Stimulated activated CD4-positive, alpha-beta T cell treated with anti-CD3 and anti-CD28 coated beads, TNF-alpha, amount 100 ng/mL, for 1 hour (primary cell): ENCODE measurements around the gene GRIA4.
"Not testable (repeated sequence)": the region's sequence is repeated elsewhere in the genome, so short reads cannot be mapped to it uniquely, and the experiment has no call there.

Experiments used
- DNase-seq, 3 donors: peaks; one replicate each; pipeline ENCODE4 v3.0.0-alpha.2; 2020; ENCODE audit warnings: low read depth in 3 of 3, low spot score in 1 of 3

GRIA4 gene

GRCh38 chr11:105988197-105988596, 378.3 kb downstream of the GRIA4 start:
- no peak for DNase-seq

GRCh38 chr11:105989124-105989523, 379.3 kb downstream of the GRIA4 start:
- no peak for DNase-seq

DNA sequence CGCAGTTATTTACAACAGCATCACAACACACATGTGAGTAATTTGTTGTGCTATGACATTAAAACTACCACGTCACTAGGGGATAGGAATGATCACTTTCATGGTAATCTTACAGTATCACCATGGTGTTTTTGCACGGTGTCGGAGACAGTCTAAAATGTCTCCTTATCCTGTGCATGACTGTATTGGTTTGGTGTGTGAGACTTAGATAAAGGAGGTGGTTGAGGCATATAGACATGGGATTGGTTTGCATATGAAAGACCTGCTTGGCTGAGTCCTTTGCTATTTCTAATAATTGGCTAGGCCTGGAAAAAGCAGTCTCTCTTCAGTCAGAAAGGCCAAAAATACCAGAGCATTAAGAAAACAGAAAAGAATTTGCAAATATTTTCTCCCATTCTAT, 382.0 kb downstream of the GRIA4 start:
- DNase-seq: no peak

- no peak for DNase-seq
Observed at GRCh38 chr11:106001304-106002012, 391.6 kb downstream of the GRIA4 start.

DNA sequence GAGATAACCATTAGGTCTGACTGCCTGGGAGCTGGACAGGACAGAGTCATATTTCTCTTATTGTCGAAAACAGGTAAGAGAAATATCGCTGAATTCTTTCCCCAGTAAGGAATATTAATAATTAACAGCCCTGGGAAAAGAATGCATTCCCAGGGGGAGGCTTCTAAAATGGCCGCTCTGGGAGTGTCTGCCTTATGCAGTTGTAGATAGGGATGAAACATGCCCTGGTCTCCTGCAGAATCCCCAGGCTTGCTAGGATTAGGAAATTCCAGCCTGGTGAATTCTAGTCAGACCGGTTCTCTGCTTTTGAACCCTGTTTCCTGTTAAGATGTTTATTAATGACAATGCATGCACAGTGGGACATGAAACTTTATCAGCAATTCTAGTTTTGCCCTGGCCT, 393.2 kb downstream of the GRIA4 start:
- not testable (repeated sequence) for DNase-seq

DNA sequence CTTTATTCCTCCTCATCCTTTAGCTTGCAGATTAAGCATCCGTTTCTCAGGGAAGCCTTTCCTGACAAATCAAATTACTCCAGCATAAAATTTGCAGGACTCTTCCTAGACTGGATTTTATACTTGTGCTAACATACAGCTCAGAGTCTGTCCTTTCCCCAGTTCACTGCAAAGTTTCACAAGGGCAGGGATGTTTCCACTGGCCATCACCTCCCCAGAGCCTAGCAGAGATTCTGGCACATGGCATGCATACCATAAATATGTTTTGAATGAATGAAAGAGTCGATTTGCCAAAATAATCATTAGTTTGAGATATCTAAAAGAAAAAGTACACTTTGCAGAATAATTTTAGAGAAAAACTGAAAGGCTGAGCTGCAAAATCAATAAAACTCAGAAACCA, 401.6 kb downstream of the GRIA4 start:
- DNase-seq: no peak

GRCh38 chr11:106012744-106013143, 402.9 kb downstream of the GRIA4 start:
- DNase-seq: no peak

- DNase-seq: no peak
Observed at GRCh38 chr11:106014035-106014434, 404.2 kb downstream of the GRIA4 start.

- no peak for DNase-seq
Observed at GRCh38 chr11:106014620-106015019, 404.7 kb downstream of the GRIA4 start.

- no peak for DNase-seq
Observed at GRCh38 chr11:106015066-106015465, 405.2 kb downstream of the GRIA4 start.

DNA sequence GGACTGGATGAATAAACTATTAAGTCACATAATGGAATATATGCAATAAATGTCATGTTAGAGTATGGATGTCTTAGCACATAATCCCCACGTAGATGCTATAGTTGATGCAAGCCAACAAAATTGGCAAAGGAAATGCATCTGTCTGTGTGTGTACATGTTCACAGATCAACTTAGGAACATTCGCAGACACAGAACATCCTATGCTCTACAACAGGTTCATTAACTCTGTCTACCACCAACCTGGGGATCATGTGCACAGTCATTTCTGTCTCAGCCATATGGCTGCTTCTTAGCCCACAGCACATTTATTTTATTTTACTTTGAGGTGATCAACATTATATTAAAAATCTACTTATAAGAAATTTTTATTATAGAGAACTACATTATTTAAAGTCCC, 407.2 kb downstream of the GRIA4 start:
- DNase-seq: no peak

- DNase-seq: peak in 1 of 3 donors; percentile 0
Observed at GRCh38 chr11:106021181-106021966, 411.5 kb downstream of the GRIA4 start.

DNA sequence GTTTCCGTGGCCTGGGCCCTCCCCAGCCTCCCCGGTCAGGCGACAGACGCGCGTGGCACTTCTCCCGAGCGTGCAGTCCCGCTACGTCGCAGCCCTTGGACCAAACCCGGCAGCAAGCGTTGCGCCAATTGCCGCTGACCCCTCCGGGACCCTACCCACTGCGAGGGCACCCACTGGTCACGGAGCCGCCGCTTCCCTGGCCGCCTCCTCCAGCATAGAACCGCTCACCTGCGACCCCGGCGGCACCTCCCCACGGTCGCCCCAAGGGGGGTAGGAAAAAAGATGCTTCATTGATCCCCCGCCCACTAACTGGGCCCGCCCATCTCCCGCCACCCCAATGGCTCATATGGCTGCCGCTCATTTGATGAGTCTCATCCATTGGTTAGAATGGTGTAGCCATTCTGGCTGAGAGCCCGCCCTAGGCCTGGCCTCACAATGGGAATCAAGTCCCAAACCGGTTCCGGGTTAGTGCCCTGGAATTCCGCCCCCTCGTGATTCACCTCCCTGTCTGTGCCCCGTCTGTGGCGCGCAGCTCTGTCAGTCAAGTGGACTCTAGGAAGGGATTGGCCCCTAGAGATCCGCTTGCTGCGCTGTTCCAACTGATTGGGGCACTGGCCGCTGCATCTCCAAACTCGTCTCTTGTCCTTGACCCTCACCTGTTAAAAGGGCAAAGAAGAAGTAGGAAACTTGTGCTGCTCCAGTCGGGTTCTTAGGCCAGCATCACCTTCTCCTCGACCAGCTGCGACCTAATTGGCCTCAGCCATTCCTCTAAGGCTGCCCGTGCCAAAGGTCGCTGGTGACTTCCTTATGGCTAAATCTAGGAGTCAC, 412.3 kb downstream of the GRIA4 start, which contains the start of gene MSANTD4:
MSANTD4 (minus strand) TSS at position 274 of the 828 bp plus-strand sequence. CDS start 11,323 bp downstream, outside the sequence.
- peak; percentile 86 to 96 (median 90) for DNase-seq

DNA sequence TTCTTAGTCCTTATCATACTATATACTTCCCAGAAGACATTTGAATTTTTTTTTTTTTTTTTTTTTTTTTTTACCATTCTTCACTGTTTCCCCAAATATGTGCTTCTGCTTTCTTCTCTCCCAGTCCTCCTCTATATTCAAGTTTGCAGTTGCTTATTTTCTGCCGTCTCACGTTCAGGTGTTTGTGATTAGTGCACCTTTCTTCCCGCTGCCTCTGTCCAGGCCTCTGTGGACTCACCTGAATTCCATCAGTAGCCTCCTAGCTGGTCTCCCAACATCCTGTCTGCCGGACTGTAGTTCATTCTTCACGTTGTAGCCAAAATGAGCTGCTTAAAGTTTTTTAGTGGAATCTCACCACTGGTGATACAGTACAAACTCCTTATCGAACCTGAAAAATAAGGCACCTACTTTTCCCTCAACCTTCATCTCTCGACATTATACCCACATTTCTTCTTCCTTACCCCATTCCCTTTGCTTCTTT, 413.0 kb downstream of the GRIA4 start:
- no peak for DNase-seq

DNA sequence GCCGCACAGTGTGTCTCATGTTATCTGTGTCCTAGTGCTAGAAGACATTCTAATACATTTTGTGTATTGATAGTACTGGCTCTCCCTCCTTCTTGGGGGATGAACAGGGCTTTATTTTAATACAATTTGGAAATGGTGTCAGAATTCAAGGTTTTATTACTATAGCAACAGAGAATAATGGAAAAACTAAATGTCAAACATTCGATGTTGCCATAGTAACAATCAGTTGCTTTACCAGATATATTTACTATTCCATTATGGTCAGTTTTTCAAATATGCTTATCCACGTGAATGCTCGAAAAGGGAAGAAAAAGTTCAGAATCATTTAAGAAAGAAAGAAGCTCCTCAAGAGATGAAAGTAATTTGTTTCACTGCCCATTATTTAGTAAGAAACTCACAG, 420.7 kb downstream of the GRIA4 start:
- no peak for DNase-seq

DNA sequence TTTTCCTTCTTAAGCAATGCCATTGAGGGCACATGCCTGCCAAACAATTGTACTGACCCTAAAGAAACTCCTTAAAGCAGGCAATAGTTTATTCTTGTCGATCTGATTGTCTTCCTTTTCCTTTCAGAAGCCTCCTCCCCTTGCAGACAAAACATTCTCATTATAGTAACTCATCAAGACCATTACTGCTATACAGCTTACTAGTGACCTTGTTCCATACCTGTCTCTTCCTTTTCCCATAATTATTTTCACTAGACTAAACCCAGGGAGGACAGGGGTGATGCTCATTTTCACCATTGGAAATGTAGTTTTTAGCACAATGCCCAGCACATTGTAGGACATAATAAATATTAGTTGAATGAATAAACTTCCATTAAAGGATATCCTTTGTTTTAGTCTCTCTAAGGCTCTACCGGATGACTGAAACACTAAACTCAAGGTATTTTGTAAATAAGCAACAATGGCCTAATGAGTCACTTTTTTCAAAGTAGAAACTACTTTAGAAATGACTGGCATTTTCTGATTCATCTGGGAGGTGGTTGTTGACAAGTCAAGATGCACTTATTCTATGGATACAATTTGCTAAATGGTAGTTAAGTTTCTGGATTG, 421.4 kb downstream of the GRIA4 start:
- no peak for DNase-seq
